Caco-2 (cell line): ENCODE results near the gene ATG4B. TPM values are rescaled to one million over a fixed set of nuclear protein-coding genes. Genes with fewer than 3 reads are reported as not detected.

Source experiments
- BruUV-seq: library from RNA; stranded (reverse); fragments of 400-500 nt; replicated peaks from 2 replicates; lab custom pipeline; 2021; lab: Mats Ljungman, UMichigan
- CTCF ChIA-PET: fragments of 300-600 bp; sonication (Branson Sonifier 250); formaldehyde crosslinking; loops from one replicate; lab custom pipeline; 2022; ENCODE audit warnings: antibody characterized with exemption; lab: Charles Lee
- POLR2A ChIA-PET: fragments of 300-600 bp; sonication (Branson Sonifier 250); formaldehyde crosslinking; loops from one replicate; lab custom pipeline; 2022; ENCODE audit warnings: antibody characterized with exemption; lab: Charles Lee
- DNase-seq, 2 experiments: peaks; one replicate each; pipeline versions ENCODE4 v3.0.0 to v3.0.0-alpha.2; 2020 to 2022
- H3K27me3 ChIP-seq: replicated peaks from 2 replicates; pipeline ENCODE4 v1.6.0; 2011; ENCODE audit warnings: low read length; ENCODE audit not compliant: control insufficient read depth, insufficient read depth
- H3K36me3 ChIP-seq: 2 replicates; pipeline ENCODE4 v1.5.1; 2011; ENCODE audit warnings: low read length; ENCODE audit not compliant: control insufficient read depth, insufficient read depth
- H3K4me1 ChIP-seq: fragments of 250-450 bp; sonication (Bioruptor Pico); 2 replicates; pipeline ENCODE4 v1.5.1; 2020; ENCODE audit warnings: mild to moderate bottlenecking
- H3K4me3 ChIP-seq: 2 replicates; pipeline ENCODE4 v1.5.1; 2011; ENCODE audit warnings: low read depth, mild to moderate bottlenecking, control low read depth, low read length
- H3K9me3 ChIP-seq: fragments of 250-450 bp; sonication (Bioruptor Pico); 2 replicates; pipeline ENCODE4 v1.5.1; 2020; ENCODE audit warnings: mild to moderate bottlenecking, moderate library complexity
- H3K27ac Mint-ChIP-seq: one replicate; pipeline ENCODE4 v1.8.0; 2022; ENCODE audit warnings: mixed read lengths; ENCODE audit not compliant: unreplicated experiment
- H3K27me3 Mint-ChIP-seq: one replicate; pipeline ENCODE4 v1.8.0; 2022; ENCODE audit warnings: mixed read lengths; ENCODE audit not compliant: insufficient read depth, unreplicated experiment
- H3K36me3 Mint-ChIP-seq: one replicate; pipeline ENCODE4 v1.8.0; 2022; ENCODE audit warnings: mild to moderate bottlenecking, mixed read lengths; ENCODE audit not compliant: insufficient read depth, unreplicated experiment
- H3K4me1 Mint-ChIP-seq: one replicate; pipeline ENCODE4 v1.8.0; 2022; ENCODE audit warnings: low read depth, mixed read lengths; ENCODE audit not compliant: unreplicated experiment
- H3K4me3 Mint-ChIP-seq: one replicate; pipeline ENCODE4 v1.8.0; 2022; ENCODE audit warnings: mild to moderate bottlenecking, moderate library complexity, mixed read lengths; ENCODE audit not compliant: unreplicated experiment
- H3K9me3 Mint-ChIP-seq: one replicate; pipeline ENCODE4 v1.8.0; 2022; ENCODE audit warnings: mixed read lengths; ENCODE audit not compliant: unreplicated experiment
- CTCF ChIP-seq, 2 experiments: fragments of 200-600 bp in 1 of 2; IDR thresholded peaks; 1 replicate in 1 of 2; 2 replicates in 1 of 2; pipeline versions ENCODE4 v1.5.1 to v1.8.0; 2011 to 2022; ENCODE audit warnings: antibody characterized with exemption in 1 of 2, control low read depth in 1 of 2, inconsistent platforms in 1 of 2, low read depth in 1 of 2, low read length in 1 of 2, mild to moderate bottlenecking in 1 of 2, moderate library complexity in 1 of 2; ENCODE audit not compliant: insufficient read depth in 1 of 2, severe bottlenecking in 1 of 2, unreplicated experiment in 1 of 2
- intact Hi-C: fragments of 100-400 bp; cut with micrococcal nuclease; formaldehyde crosslinking; loops from one replicate; pipeline ENCODE4 v1.10.0; 2022; ENCODE audit not compliant: unreplicated experiment
- total RNA-seq: library from RNA; stranded (reverse); gene quantifications from 2 replicates; pipeline ENCODE4 v1.2.3, GENCODE V29; 2022

Gene ATG4B
- total RNA-seq, 1 experiment from 2014 or later = 94.5 TPM

- no TSS peak for BruUV-seq
- peaks cover 2% of the 10 kb centered on the region for H3K36me3 ChIP-seq
- H3K4me1 Mint-ChIP-seq = no peaks in the 10 kb centered on the region
- H3K4me1 ChIP-seq = no peaks in the 10 kb centered on the region
- DNase-seq = no peak
- intact Hi-C loops = no loop called here
- H3K36me3 Mint-ChIP-seq = peaks cover 56% of the 10 kb centered on the region
- H3K9me3 ChIP-seq = 0 out of 2 replicates have a peak, but pooled peaks cover 3% of the 10 kb centered on the region
- H3K4me3 ChIP-seq = no peak overlapping the region
- no peak overlapping the region for H3K4me3 Mint-ChIP-seq
- no peaks in the 10 kb centered on the region for H3K9me3 Mint-ChIP-seq
- ChIA-PET POLR2A (no interaction called here), CTCF (no interaction called here)
- no peak overlapping the region for H3K27ac Mint-ChIP-seq
- no peaks in the 10 kb centered on the region for H3K27me3 ChIP-seq
- H3K27me3 Mint-ChIP-seq = no peaks in the 10 kb centered on the region
- no peak for TF ChIP-seq CTCF (IDR thresholded peaks at IDR 0.05; ENCODE audit: insufficient read depth in 1 of 2, low read depth in 1 of 2, low read length in 1 of 2, severe bottlenecking in 1 of 2, unreplicated experiment in 1 of 2)
Measured at GRCh38 chr2:241720560-241720959, 83.1 kb downstream of the ATG4B start.

- Histone ChIP-seq H3K36me3 (peaks cover 2% of the 10 kb centered on the region), H3K4me3 (no peak overlapping the region), H3K4me1 (no peaks in the 10 kb centered on the region), H3K27me3 (no peaks in the 10 kb centered on the region), H3K9me3 (0 out of 2 replicates have a peak, but pooled peaks cover 3% of the 10 kb centered on the region)
- no peaks in the 10 kb centered on the region for H3K4me1 Mint-ChIP-seq
- no peak for TF ChIP-seq CTCF (IDR thresholded peaks at IDR 0.05; ENCODE audit: insufficient read depth in 1 of 2, low read depth in 1 of 2, low read length in 1 of 2, severe bottlenecking in 1 of 2, unreplicated experiment in 1 of 2)
- intact Hi-C loops = no loop called here
- H3K27me3 Mint-ChIP-seq = no peaks in the 10 kb centered on the region
- H3K4me3 Mint-ChIP-seq = no peak overlapping the region
- H3K9me3 Mint-ChIP-seq = no peaks in the 10 kb centered on the region
- H3K36me3 Mint-ChIP-seq = peaks cover 45% of the 10 kb centered on the region
- ChIA-PET CTCF (no interaction called here), POLR2A (no interaction called here)
- BruUV-seq = no TSS peak
- no peak overlapping the region for H3K27ac Mint-ChIP-seq
- DNase-seq = no peak
Measured at GRCh38 chr2:241721852-241722251, 84.4 kb downstream of the ATG4B start.

GRCh38 chr2:241722896-241723454 lies 85.5 kb downstream of the ATG4B start:
- ChIA-PET CTCF (no interaction called here), POLR2A (no interaction called here)
- Mint-ChIP-seq H3K4me3 (no peak overlapping the region), H3K27me3 (no peaks in the 10 kb centered on the region), H3K36me3 (peaks cover 38% of the 10 kb centered on the region), H3K4me1 (no peaks in the 10 kb centered on the region), H3K9me3 (no peaks in the 10 kb centered on the region), H3K27ac (no peak overlapping the region)
- no peak for DNase-seq
- 0 out of 2 replicates have a peak, but pooled peaks cover 3% of the 10 kb centered on the region for H3K9me3 ChIP-seq
- H3K4me1 ChIP-seq = no peaks in the 10 kb centered on the region
- no peak for TF ChIP-seq CTCF (IDR thresholded peaks at IDR 0.05; ENCODE audit: insufficient read depth in 1 of 2, low read depth in 1 of 2, low read length in 1 of 2, severe bottlenecking in 1 of 2, unreplicated experiment in 1 of 2)
- no TSS peak for BruUV-seq
- H3K36me3 ChIP-seq = peaks cover 2% of the 10 kb centered on the region
- intact Hi-C loops = no loop called here
- H3K27me3 ChIP-seq = no peaks in the 10 kb centered on the region
- H3K4me3 ChIP-seq = no peak overlapping the region

Other genes with a start within 250 kb of the ATG4B start
- gene STK25, start 129.1 kb upstream of the ATG4B start, total RNA-seq = 92.6 and 101 TPM in 2 replicates
- 18.0 and 18.6 TPM in 2 replicates for gene BOK, start 78.9 kb upstream of the ATG4B start, total RNA-seq
- gene THAP4, start 535 bp upstream of the ATG4B start, total RNA-seq = 34.7 and 37.2 TPM in 2 replicates
- 65.1 and 68.4 TPM in 2 replicates for gene DTYMK, start 49.1 kb downstream of the ATG4B start, total RNA-seq
- gene ING5, start 64.3 kb downstream of the ATG4B start, total RNA-seq = 28.6 and 32.2 TPM in 2 replicates
- 35.4 and 41.3 TPM in 2 replicates for gene D2HGDH, start 96.9 kb downstream of the ATG4B start, total RNA-seq
- 6.0 and 6.8 TPM in 2 replicates for gene GAL3ST2, start 139.1 kb downstream of the ATG4B start, total RNA-seq
- gene NEU4, start 171.5 kb downstream of the ATG4B start, total RNA-seq = 1.5 and 3.9 TPM in 2 replicates
- not detected in 2 replicates for gene PDCD1, start 221.2 kb downstream of the ATG4B start, total RNA-seq
- not detected in 2 replicates for gene RTP5, start 232.0 kb downstream of the ATG4B start, total RNA-seq